Esophagus muscularis mucosa (tissue), 4 donors: ENCODE measurements around the gene SFXN5. TPM values are rescaled to one million over a fixed set of nuclear protein-coding genes. Genes with fewer than 3 reads are reported as not detected.

ENCODE experiments used
- DNase-seq: peaks from one replicate; pipeline ENCODE4 v3.0.0-alpha.2; 2017; ENCODE audit errors: extremely low spot score
- H3K27ac ChIP-seq, 4 donors: fragments of 200-600 bp; sonication (generic); replicated peaks in 1 of 4; 1 replicate in 3 of 4; 2 replicates in 1 of 4; pipeline ENCODE4 v1.5.1; 2016 to 2019; ENCODE audit warnings: mild to moderate bottlenecking in 1 of 4
- H3K27me3 ChIP-seq, 4 donors: fragments of 200-600 bp; sonication (generic); one replicate each; pipeline versions ENCODE4 v1.5.1 to v1.6.0; 2016 to 2019
- H3K36me3 ChIP-seq, 4 donors: fragments of 200-600 bp; sonication (generic); one replicate each; pipeline ENCODE4 v1.5.1; 2016 to 2019
- H3K4me1 ChIP-seq, 4 donors: fragments of 200-600 bp; sonication (generic); one replicate each; pipeline ENCODE4 v1.5.1; 2016 to 2019
- H3K4me3 ChIP-seq, 4 donors: fragments of 200-600 bp; sonication (generic); 1 replicate in 2 of 4; 2 replicates in 2 of 4; pipeline ENCODE4 v1.5.1; 2016 to 2019; ENCODE audit warnings: mild to moderate bottlenecking in 4 of 4, moderate library complexity in 1 of 4
- H3K9me3 ChIP-seq, 4 donors: fragments of 200-600 bp; sonication (generic); 1 replicate in 3 of 4; 2 replicates in 1 of 4; pipeline ENCODE4 v1.5.1; 2016 to 2019
- CTCF ChIP-seq, 3 experiments: fragments of 200-600 bp in 2 of 3; fragments of 450-650 bp in 1 of 3; sonication (generic) in 2 of 3; IDR thresholded peaks; one replicate each; pipeline ENCODE4 v1.5.1; 2017 to 2019; ENCODE audit warnings: antibody characterized with exemption in 3 of 3, mild to moderate bottlenecking in 2 of 3, moderate library complexity in 1 of 3
- EP300 ChIP-seq: sonication (generic); formaldehyde crosslinking; IDR thresholded peaks from one replicate; pipeline ENCODE4 v1.6.1; 2017; ENCODE audit warnings: antibody characterized with exemption
- POLR2A ChIP-seq: fragments of 450-650 bp; IDR thresholded peaks from one replicate; pipeline ENCODE4 v1.6.1; 2017; ENCODE audit warnings: antibody characterized with exemption, moderate library complexity, mild to moderate bottlenecking, low read depth
- POLR2AphosphoS5 ChIP-seq, 2 donors: sonication (generic); formaldehyde crosslinking; IDR thresholded peaks; one replicate each; pipeline ENCODE4 v1.6.1; 2017; ENCODE audit warnings: antibody characterized with exemption in 2 of 2
- WGBS: methylation state at CpG from one replicate; pipeline ENCODE4 v1.1.5; 2018; 5-methylcytosine and 5-hydroxymethylcytosine counted together
- intact Hi-C: fragments of 100-400 bp; cut with DNase I; formaldehyde crosslinking; loops from one replicate; pipeline ENCODE4 v1.15.1; 2023
- total RNA-seq, 4 donors: library from RNA; depleted of rRNA; stranded (reverse); fragments of >200 nt; gene quantifications; one replicate each; pipeline versions ENCODE4 v1.1.0 to v1.2.1, GENCODE V29; 2016

SFXN5 gene
- total RNA-seq, 4 donors from 2014 or later: 5.8 to 10.0 (median 6.8) TPM

GRCh38 chr2:73036766-73037165 is 34.7 kb downstream of the SFXN5 start:
- DNase-seq: no peak
- TF ChIP-seq EP300 (no peak), CTCF (IDR thresholded peaks at IDR 0.05) (no peak), POLR2AphosphoS5 (IDR thresholded peaks at IDR 0.05) (no peak), POLR2A (no peak)
- H3K4me1 ChIP-seq: no peaks in the 10 kb centered on the region
- no peaks in the 10 kb centered on the region for H3K9me3 ChIP-seq
- H3K4me3 ChIP-seq: no peak overlapping the region
- peaks cover 0 to 56% (median 15%) of the 10 kb centered on the region in 4 donors for H3K36me3 ChIP-seq
- intact Hi-C loops: no loop called here
- no peak overlapping the region for H3K27ac ChIP-seq
- H3K27me3 ChIP-seq: no peaks in the 10 kb centered on the region
- WGBS: 92% methylated on average over 9 of the region's 11 CpGs

- no peak for TF ChIP-seq EP300
- no peak for TF ChIP-seq POLR2A
- TF ChIP-seq CTCF (IDR thresholded peaks at IDR 0.05): no peak
- no peak for TF ChIP-seq POLR2AphosphoS5 (IDR thresholded peaks at IDR 0.05)
- Histone ChIP-seq H3K9me3 (no peaks in the 10 kb centered on the region), H3K27ac (no peak overlapping the region), H3K4me1 (no peaks in the 10 kb centered on the region), H3K27me3 (no peaks in the 10 kb centered on the region), H3K4me3 (no peak overlapping the region), H3K36me3 (peaks cover 0 to 53% (median 13%) of the 10 kb centered on the region in 4 donors)
- 78% methylated on average over 3 of the region's 6 CpGs for WGBS
- intact Hi-C loops: no loop called here
- no peak for DNase-seq
Measured at GRCh38 chr2:73035899-73036711, 35.4 kb downstream of the SFXN5 start.

GRCh38 chr2:73034661-73035375 is 36.7 kb downstream of the SFXN5 start:
- H3K27me3 ChIP-seq: no peaks in the 10 kb centered on the region
- 83% methylated on average over 7 of the region's 7 CpGs for WGBS
- H3K27ac ChIP-seq: no peak overlapping the region

GRCh38 chr2:73033766-73034381 is 37.6 kb downstream of the SFXN5 start:
- no peak overlapping the region for H3K4me3 ChIP-seq
- no peaks in the 10 kb centered on the region for H3K9me3 ChIP-seq
- intact Hi-C loops: no loop called here
- H3K27me3 ChIP-seq: no peaks in the 10 kb centered on the region
- peak; percentile 77 for DNase-seq
- no peaks in the 10 kb centered on the region for H3K4me1 ChIP-seq
- WGBS: 86% methylated on average over 5 of the region's 5 CpGs
- TF ChIP-seq CTCF (IDR thresholded peaks at IDR 0.05): no peak
- H3K27ac ChIP-seq: no peak overlapping the region
- H3K36me3 ChIP-seq: peaks cover 0 to 38% (median 3%) of the 10 kb centered on the region in 4 donors

More at GRCh38 chr2:73034661-73035375, 36.7 kb downstream of the SFXN5 start:
- Histone ChIP-seq H3K4me3 (no peak overlapping the region), H3K4me1 (no peaks in the 10 kb centered on the region), H3K9me3 (no peaks in the 10 kb centered on the region), H3K36me3 (peaks cover 0 to 43% (median 4%) of the 10 kb centered on the region in 4 donors)
- intact Hi-C loops: no loop called here
- DNase-seq: peak; percentile 64
- no peak for TF ChIP-seq EP300
- TF ChIP-seq CTCF (IDR thresholded peaks at IDR 0.05): no peak
- TF ChIP-seq POLR2A: no peak
- no peak for TF ChIP-seq POLR2AphosphoS5 (IDR thresholded peaks at IDR 0.05)
